HFFc6 (cell line): Measurements from ENCODE around the gene RPL5. TPM values are rescaled to one million over a fixed set of nuclear protein-coding genes. Genes with fewer than 3 reads are reported as not detected.

Experiments
- DNase-seq: peaks from one replicate; pipeline ENCODE4 v3.0.0-alpha.2; 2018
- H3K27ac Mint-ChIP-seq: 2 replicates; pipeline ENCODE4 v1.8.0; 2020; ENCODE audit warnings: mild to moderate bottlenecking, mixed read lengths
- H3K27me3 Mint-ChIP-seq: 2 replicates; pipeline ENCODE4 v1.8.0; 2021; ENCODE audit warnings: mild to moderate bottlenecking, moderate library complexity, mixed read lengths; ENCODE audit not compliant: insufficient read depth
- H3K36me3 Mint-ChIP-seq: 2 replicates; pipeline ENCODE4 v1.8.0; 2021; ENCODE audit warnings: low read depth, mixed read lengths
- H3K4me1 Mint-ChIP-seq: 2 replicates; pipeline ENCODE4 v1.8.0; 2020; ENCODE audit warnings: low read depth, mixed read lengths
- H3K4me3 Mint-ChIP-seq: 2 replicates; pipeline ENCODE4 v1.8.0; 2020; ENCODE audit warnings: mild to moderate bottlenecking, moderate library complexity, mixed read lengths
- H3K9me3 Mint-ChIP-seq: 2 replicates; pipeline ENCODE4 v1.8.0; 2020; ENCODE audit warnings: mild to moderate bottlenecking, mixed read lengths
- total RNA-seq, 6 experiments: library from RNA; stranded (reverse); fragmentation: NEBNext Ultra II Directional; extraction: Animal tissue kit (Norgen Biotek cat#: 25700); gene quantifications; 2 replicates in 1 of 6; 3 replicates in 5 of 6; pipeline ENCODE4 v1.2.3, GENCODE V29; 2021
- TF ChIP-seq, protein P1 (sequence below): fragments of 200-600 bp; sonication (generic); IDR thresholded peaks from 2 replicates; pipeline ENCODE4 v1.5.0; 2021; ENCODE audit warnings: antibody characterized with exemption, mild to moderate bottlenecking

The RPL5 gene
- total RNA-seq, 6 experiments from 2014 or later = 851 to 1,006 (median 921) TPM

GRCh38 chr1:92848201-92848600 lies 16.4 kb downstream of the RPL5 start:
- H3K4me3 Mint-ChIP-seq = no peak overlapping the region
- no peaks in the 10 kb centered on the region for H3K27me3 Mint-ChIP-seq
- peaks cover 12% of the 10 kb centered on the region for H3K36me3 Mint-ChIP-seq
- TF ChIP-seq, protein P1, sequence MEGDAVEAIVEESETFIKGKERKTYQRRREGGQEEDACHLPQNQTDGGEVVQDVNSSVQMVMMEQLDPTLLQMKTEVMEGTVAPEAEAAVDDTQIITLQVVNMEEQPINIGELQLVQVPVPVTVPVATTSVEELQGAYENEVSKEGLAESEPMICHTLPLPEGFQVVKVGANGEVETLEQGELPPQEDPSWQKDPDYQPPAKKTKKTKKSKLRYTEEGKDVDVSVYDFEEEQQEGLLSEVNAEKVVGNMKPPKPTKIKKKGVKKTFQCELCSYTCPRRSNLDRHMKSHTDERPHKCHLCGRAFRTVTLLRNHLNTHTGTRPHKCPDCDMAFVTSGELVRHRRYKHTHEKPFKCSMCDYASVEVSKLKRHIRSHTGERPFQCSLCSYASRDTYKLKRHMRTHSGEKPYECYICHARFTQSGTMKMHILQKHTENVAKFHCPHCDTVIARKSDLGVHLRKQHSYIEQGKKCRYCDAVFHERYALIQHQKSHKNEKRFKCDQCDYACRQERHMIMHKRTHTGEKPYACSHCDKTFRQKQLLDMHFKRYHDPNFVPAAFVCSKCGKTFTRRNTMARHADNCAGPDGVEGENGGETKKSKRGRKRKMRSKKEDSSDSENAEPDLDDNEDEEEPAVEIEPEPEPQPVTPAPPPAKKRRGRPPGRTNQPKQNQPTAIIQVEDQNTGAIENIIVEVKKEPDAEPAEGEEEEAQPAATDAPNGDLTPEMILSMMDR = no peak
- no peaks in the 10 kb centered on the region for H3K4me1 Mint-ChIP-seq
- H3K27ac Mint-ChIP-seq = no peak overlapping the region
- DNase-seq = no peak
- no peaks in the 10 kb centered on the region for H3K9me3 Mint-ChIP-seq

DNA sequence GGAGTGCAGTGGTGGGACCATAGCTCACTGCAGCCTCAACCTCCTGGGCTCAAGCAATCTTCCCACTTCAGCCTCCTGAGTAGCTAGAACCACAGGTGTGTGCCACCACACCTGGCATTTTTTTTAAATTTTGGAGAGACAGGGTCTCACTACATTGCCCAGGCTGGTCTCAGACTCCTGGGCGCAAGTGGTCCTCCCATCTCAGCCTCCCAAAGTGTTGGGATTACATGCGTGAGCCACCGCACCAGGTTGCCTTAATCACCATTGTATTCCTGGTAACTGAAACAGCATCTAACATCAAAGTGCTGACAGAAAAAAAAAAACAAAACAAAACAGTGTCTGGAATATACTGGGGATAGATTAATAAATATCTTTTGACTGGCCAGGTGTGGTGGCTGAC lies 18.2 kb downstream of the RPL5 start:
- H3K4me3 Mint-ChIP-seq = no peak overlapping the region
- DNase-seq = no peak
- H3K36me3 Mint-ChIP-seq = no peaks in the 10 kb centered on the region
- no peaks in the 10 kb centered on the region for H3K27me3 Mint-ChIP-seq
- TF ChIP-seq, protein P1 = no peak
- no peaks in the 10 kb centered on the region for H3K4me1 Mint-ChIP-seq
- H3K27ac Mint-ChIP-seq = no peak overlapping the region
- H3K9me3 Mint-ChIP-seq = no peaks in the 10 kb centered on the region

DNA sequence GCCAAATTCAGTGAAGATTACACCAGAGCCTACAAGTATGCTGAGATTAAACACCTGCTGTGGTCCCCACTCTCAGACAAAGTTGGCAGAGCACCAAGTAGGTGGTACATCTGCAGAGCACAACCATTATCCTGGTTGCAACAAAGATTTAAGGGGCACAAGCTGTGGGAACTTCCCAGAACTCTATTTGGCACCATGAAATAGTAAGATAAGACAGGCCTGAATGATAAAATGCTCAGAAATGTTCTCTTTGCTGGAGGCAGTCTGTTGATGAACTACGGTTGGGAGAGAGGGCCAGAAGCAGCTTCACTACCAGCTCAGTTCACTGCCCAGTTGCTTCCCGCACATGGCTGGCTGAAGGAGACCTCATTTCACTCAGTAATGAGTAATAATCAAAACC lies 19.9 kb downstream of the RPL5 start:
- Mint-ChIP-seq H3K9me3 (no peaks in the 10 kb centered on the region), H3K4me3 (no peak overlapping the region), H3K27ac (no peak overlapping the region), H3K36me3 (no peaks in the 10 kb centered on the region), H3K27me3 (no peaks in the 10 kb centered on the region), H3K4me1 (no peaks in the 10 kb centered on the region)
- TF ChIP-seq, protein P1 = no peak
- DNase-seq = no peak

GRCh38 chr1:92853299-92853698 lies 21.5 kb downstream of the RPL5 start:
- DNase-seq = no peak
- Mint-ChIP-seq H3K27me3 (no peaks in the 10 kb centered on the region), H3K27ac (no peak overlapping the region), H3K9me3 (no peaks in the 10 kb centered on the region), H3K4me1 (no peaks in the 10 kb centered on the region), H3K4me3 (no peak overlapping the region), H3K36me3 (no peaks in the 10 kb centered on the region)
- TF ChIP-seq, protein P1 = no peak

GRCh38 chr1:92854101-92854785 lies 22.4 kb downstream of the RPL5 start:
- Mint-ChIP-seq H3K27me3 (no peaks in the 10 kb centered on the region), H3K9me3 (no peaks in the 10 kb centered on the region), H3K4me3 (no peak overlapping the region), H3K4me1 (peaks cover 7% of the 10 kb centered on the region), H3K36me3 (no peaks in the 10 kb centered on the region), H3K27ac (no peak overlapping the region)
- TF ChIP-seq, protein P1 = no peak
- no peak for DNase-seq
